HG02763 (cell line): Measurements from ENCODE around the gene HELZ.
"Not testable (repeated sequence)": the region's sequence is repeated elsewhere in the genome, so short reads cannot be mapped to it uniquely, and the experiment has no call there.

Experiments
- ATAC-seq: cut with Tn5 transposase; IDR thresholded peaks from one replicate; pipeline ENCODE4 v1.9.1; 2021; ENCODE audit warnings: mild to moderate bottlenecking, moderate library complexity; ENCODE audit not compliant: unreplicated experiment

HELZ gene

DNA sequence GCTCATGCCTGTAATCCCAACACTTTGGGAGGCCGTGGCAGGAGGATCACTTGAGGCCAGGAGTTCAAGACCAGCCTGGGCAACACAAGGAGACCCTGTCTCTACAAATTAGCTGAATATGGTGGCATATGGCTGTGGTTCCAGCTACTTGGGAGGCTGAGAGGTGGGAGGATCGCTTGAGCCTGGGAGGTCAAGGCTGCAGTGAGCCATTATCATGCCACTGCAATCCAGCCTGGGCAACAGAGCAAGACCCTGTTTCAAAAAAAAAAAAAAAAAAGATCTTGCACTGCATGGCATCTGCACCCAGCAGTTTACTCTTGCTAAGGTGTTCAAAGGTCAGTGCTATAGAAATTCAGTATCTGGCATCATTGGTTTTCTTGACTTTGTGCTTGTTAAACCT lies 26.2 kb upstream of the HELZ start:
- not testable (repeated sequence) for ATAC-seq

DNA sequence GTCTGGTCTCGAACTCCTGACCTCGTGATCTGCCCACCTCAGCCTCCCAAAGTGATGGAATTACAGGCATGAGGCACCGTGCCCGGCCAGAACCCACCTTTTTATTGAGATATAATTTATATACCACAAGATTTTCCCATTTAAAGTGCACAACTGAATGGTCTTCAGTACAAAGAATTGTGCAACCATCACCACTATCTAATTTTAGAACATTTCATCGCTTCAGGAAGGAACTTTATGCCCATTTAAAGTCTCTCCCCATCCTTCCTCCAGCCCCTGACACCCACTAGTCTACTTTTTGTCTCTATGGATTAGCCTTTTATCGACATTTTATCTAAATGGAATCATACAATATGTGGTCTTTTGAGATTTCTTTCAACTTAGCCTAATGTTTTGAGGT lies 25.4 kb upstream of the HELZ start:
- no peak for ATAC-seq

DNA sequence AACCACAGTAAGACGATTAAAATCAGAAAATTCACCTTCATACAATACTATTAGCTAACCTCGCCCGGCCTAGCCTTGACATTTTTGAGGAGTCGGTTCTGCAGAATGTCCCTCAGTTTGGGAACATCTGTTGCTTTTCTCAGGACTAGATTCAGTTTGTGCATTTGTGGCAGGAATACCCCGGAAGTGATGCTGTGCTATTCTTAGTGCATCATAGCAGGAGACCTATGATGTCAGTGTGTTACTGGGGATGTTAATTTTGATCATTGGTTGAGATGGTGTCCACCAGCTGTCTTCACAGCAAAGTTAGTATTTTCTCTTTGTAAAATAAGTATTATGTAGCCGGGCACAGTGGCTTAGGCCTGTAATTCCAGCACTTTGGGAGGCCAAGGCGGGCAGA lies 21.5 kb upstream of the HELZ start:
- no peak for ATAC-seq

DNA sequence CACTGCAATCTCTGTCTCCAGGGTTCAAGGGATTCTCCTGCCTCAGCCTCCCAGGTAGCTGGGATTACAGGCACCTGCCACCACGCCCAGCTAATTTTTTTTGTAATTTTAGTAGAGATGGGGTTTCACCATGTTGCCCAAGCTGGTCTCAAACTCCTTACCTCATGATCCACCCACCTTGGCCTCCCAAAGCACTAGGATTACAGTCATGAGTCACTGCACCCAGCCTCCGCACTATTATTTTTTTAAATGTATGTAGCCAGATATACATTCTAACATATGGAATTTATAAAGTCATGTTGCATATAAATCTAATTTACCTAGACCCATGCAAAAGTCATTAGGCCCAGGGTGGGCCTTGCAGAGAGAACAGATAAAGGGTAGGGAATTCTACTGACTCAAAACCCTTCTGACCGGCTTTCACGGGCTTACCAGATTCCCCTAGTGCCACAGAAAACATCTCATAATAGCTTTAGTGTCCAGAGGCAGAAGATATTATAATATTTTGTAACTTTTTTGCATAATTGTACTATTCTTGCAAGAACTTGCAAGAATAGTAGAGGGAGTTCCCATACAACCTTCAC lies 20.5 kb upstream of the HELZ start:
- no peak for ATAC-seq

DNA sequence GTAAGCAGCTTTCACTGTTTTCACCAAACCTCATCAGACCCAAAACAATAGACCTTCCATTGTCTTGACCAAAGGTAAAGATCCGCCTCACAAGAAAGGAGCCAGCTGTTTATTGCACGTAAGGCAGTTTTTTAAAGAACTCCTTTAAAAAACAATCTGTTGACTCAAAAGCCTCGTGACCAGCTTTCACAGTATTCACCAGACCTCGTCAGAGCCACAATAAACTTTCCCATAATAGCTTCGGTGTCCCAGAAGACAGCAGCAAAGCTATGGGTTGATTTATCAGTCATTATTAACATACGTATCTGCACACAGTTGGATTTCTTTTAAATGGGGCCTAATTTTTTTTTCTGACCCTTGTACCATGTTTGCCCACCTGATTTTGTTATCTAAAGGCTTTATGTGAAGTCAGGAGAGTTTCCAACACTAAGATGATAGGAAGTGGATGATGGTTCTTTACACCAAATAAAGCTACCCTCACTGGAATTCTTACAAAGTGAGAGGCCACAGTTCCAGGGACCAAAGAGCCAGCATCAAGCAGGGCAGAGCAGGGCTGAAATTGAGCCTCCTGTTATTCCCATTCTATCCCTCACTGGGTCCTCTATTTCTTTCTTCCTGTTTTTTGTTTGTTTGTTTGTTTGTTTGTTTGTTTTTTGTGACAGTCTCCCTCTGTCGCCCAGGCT lies 17.6 kb upstream of the HELZ start:
- ATAC-seq = no peak

DNA sequence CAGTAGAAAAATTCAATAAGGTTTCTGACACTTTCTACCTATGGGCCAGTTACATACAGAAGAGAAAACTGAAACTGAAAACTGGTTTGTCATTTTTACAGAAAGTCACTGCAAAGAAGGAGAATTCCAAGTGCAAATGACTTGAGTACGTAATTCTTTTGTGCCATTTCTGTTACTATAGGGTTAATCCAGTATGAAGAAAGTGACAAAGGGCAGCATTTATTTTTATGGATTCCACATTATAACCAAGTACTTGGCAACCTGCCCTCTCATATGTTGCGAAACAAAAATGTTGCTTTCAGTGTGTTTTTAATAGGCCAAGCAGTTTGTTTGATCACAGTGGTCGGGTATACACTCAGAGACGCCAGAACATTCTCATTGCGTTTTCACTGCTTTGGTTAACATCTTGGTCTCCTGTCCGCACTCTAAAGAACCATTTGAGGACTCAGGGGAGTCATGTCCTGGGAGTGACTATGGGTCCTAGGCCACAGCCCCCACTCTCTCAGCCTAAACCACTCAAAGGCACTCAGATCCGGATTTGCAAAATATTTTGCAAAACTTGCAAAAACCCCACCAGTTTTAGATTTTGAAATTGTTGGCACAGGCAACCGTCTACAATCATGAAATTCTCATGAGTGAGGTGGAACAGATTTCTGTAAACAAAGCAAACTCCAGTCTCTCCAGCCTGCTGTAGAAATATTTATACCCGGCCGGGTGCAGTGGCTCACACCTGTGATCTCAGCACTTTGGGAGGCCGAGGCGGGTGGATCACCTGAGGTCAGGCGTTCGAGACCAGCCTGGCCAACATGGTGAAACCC lies 15.4 kb upstream of the HELZ start:
- ATAC-seq = no peak

DNA sequence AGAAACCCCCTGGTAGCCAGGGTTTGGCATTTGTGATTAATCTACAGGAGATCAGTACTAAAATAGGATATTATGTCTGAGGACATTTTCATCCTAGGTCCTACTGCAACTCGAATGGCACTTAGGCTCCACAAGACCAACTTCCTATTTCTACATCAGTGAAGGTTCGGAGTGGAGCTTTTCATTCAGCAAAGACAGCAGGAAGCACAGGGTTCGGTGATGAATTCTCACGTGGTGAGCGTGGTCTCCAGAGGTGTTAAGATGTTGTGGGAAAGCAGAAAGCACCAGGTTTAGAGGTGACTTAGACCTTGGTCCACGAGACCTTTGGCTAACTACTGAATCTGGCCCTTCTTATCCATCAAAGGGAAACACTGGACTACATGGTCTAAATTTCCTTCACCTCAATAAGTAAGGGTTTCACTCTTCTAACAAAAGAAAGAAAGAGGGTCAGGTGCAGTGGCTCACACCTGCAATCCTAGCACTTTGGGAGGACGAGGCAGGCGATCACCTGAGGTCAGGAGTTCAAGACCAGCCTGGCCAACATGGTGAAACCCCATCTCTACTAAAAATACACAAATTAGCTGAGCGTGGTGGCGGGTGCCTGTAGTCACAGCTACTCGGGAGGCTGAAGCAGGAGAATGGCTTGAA lies 13.9 kb upstream of the HELZ start:
- no peak for ATAC-seq

DNA sequence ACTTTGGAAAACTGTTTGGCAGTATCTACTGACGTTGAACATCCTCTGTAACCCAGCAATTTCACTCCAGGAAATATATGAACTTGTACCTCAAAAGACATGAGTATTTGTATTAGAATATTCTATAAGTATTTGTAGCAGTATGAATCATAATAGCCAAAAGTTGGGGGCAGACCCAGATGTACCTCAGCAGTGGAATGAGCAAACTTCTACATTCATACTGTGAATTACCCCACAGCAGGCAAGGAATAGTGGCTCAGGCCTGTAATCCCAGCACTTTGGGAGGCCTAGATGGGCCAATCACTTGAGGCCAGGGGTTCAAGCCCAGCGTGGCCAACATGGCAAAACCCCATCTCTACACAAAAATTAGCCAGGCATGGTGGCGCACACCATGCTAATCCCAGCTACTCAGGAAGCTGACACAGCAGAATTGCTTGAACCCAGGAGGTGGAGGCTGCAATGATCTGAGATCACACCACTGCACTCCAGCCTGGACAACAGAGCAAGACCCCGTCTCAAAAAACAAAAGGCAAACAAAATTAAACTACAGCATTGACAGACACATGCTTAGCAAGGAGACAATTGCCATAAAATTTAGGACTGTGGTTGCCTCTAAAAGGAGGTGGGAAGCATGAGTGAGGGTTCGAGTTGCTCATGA lies 11.2 kb upstream of the HELZ start:
- no peak for ATAC-seq

DNA sequence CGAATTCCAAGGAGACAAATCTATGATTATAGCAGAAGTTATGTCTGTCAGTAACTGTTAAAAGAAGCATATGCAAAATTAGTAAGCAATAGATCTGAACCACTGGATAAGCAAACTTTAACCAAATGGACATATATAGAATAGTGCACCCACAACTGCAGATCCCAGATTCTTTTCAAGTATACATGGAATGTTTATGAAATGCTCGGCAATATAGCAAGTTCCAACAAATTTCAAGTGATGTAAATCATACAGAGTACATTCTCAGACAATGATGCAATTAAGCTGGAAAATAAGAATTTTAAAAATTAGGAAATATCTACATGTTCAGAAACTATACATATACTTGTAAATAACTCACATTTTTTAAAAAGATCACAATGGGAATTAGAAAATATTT lies 8.4 kb upstream of the HELZ start:
- no peak for ATAC-seq

DNA sequence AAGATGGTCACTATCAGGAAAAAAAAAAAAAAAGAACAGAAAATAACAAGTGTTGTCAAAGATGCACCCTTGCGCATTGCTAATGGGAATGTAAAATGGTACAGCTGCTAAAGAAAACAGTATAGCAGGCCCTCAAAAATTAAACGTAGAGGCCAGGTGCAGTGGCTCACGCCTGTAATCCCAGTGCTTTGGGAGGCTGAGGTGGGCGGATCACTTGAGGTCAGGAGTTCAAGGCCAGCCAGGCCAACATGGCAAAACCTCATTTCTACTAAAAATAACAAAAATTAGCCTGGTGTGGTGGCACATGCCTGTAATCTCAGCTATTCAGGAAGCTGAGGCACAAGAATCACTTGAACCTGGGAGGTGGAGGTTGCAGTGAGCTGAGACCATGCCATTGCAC lies 6.6 kb upstream of the HELZ start:
- not testable (repeated sequence) for ATAC-seq

DNA sequence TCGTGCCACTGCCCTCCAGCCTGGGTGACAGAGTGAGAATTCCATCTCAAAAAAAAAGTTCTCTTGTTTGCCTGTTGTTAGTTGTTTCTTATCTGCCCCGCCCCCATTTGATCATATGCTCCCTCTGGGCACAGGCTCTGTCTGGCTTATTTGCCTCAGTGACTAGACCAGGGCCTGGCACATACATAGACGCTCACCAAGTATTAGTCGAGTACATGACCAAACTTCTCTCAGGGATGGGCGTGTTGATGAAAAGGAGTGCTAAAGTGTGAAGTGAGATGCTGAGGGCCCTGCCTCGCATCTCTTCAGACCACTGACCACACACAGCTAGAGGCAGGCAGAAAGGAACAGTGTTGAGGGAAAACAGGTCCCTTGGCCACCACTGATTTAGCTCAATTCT lies 3.3 kb upstream of the HELZ start:
- ATAC-seq = no peak

DNA sequence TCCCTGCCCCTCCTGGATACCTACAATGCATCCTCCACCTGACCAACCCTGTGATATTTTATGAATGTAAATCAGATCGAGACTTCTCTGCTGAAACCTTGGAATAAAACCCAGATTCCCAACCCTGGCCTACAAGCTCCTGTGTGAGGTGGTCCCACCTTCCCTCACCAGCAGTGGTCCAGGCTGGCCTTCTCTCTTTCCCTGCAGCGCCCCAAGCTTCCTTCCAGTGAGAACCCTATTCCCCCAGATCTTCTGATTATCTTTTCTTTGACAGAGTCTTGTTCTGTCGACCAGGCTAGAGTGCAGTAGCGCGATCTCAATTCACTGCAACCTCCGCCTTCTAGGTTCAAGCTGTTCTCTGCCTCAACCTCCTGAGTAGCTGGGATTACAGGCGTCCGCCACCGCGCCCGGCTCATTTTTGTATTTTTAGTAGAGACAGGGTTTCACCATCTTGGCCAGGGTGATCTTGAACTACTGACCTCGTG lies 2.5 kb upstream of the HELZ start:
- ATAC-seq = no peak

DNA sequence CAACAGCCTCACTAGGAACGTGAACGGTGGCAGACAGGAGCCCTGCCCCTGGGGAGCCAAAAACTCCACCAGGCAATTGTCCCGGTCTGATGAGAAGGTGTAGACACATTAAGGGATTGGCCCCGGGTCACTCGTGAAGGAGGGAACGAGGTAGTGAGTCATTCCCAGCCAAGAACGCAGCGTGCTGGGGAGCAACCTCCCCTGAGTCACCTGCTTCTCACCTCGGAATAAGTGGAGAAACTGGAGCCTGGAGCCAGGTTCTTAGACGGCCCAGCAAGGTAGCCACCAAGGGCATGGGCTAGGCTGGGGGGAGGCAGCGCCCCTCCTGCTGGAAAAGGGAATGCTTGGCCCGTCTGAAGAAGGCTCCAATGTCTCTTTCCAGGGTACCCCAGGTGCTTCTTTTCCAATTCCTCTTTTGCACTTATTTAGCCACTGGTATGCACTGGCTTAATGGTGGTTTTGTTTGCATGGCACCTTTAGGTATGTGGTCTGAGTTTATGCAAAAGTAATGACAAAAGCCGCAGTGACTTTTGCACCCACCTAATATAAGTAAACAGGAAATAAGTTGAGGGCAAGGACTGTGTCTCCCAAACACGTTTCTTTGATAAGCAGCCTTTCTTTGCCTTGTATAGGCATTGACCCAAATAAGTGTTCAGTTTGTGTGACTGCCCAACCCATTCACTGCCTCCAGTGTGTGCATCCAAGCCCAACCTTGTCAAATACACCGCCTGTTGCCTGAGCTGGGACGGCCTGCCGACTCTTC lies 1.8 kb upstream of the HELZ start:
- ATAC-seq = peak; percentile 61

DNA sequence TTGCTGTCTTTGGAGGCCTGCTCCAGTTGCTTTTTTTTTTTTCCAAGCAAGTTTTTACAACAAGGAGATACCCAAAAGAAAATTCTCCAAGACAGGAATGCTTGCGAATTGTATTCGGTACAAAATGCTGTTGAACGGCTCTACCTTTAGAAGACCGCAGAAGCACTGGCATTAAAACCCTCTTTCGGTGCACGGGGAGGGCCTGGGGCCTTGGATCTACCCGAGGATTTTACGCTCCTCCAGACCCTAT lies 1.3 kb upstream of the HELZ start:
- no peak for ATAC-seq

DNA sequence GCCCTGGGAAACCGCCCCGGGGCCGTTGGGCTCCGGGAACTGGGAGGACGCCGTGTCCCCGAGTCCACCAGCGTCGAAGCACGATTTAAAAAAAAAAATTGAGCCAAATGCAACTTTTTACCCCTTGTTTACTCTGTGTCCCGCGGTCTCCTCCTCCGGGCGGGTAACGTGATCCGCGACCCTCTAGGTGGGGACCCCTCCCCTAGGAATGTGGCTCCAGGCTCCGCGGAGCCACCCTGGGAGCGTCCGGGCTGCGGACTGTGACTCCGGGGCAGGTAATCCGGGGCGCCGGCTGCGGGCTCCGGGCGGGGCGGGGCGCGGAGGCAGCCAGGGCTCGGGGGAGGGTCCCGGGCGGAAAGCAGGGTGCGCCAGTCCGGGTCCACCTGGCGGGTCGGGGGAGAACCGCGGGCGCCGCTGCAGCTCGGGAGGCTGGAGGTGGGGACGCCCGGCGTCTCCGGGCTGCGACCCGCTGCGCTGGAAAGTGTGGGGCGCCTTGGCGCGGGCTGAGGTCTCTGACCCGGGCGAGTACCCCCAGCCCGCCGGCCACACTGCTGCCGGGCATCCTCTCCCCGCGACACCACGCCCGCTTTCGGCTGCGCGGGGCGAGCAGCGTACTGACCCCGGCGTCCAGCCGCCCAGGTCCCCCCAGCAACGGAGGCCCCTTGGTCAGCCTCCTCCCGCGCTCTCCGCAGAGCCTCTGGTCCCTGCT lies 852 bp upstream of the HELZ start:
- no peak for ATAC-seq

DNA sequence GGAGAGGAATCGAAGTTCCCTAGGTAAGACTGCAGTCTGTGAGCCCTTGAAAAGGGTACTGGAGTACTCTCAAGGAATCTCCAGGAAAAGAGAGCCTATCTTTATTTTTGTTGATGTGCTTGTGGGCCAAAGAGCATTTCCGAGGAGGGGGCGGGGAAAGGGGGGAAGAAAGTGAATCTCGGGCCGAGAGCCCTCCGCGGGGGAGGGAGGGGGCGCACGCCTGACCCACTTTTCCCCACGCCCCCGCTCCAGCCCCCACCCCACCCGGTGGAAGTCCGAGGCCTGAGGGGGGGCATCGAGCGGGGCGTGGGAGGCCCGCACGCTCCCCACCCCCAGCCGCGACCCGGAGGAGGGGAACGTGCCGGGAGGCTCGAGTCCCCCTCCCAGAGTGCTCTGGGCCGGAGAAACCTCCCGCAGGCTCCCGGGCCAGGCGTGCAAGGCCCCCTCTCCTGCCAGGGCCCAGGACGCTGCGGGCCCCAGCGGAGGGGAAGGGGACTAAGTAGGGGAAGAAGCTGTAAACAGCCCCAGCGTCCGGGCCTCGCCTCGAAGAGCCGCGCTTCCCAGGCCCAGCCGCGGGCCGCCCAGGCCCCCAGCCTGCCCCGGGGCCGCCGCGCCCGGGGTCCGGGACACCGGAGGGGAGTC lies 444 bp downstream of the HELZ start:
- peak; percentile 20 for ATAC-seq

DNA sequence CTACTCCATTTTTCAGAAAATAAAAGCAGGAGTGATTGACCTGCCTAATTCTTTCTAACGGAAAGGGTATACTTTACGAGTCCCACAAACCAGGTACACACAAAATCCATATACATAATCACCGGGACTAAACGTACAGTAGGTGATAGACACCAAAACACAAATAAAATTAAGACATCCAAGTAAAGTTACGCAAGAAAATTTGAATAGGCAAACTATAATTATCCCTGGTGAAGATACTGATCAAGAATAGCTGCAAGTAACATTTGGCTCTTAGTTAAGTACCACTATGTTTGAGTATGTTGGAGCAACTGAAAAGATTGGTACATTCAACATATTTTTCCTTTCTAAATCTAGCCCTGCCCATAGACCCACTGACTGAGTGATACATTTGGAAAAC lies 1.7 kb downstream of the HELZ start:
- ATAC-seq = no peak

DNA sequence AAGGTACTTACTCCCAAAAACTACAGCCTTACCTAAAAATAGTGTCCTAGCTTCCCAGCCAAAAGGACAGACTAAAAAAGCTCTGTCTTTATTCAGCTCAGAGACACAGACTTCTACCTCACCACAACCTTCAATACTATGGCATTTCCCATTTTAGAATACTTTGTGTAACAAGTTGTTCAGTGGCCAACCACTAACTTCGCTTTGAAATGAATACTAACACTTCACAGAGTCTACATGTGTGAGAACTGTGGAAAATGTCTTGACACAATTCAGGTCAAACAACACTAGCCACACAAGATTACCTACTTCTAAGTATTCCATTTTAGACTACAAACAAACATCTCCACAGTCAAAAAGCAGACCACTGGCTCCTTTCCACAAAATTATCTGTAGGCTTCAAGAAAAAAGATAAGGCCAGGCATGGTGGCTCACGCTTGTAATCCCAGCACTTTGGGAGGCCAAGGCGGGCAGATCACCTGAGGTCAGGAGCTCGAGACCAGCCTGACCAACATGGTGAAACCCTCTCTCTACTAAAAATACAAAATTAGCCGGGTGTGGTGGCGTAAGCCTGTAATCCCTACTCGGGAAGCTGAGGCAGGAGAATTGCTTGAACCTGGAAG lies 3.2 kb downstream of the HELZ start:
- no peak for ATAC-seq

DNA sequence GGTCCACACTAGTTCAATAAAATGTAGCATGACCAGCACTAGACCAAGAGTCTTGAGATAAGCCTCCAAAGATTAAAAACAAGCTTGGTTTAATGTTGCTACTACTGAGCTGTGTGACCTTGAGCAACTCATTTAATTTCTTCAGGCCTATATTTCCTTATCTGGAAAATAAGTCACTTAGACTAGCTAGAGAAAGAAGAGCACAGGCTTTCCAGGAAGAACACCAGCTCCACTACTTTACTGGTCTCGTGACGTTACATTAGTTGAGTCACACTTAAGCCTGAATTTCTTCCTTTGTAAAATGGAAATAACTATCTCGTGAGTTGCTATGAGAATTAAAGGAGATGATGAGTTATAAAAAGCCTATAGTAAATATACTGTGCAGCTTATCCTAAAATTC lies 5.4 kb downstream of the HELZ start:
- ATAC-seq = no peak
